GM23338 (cell line): ENCODE results near the gene DLX2. TPM values are rescaled to one million over a fixed set of nuclear protein-coding genes. Genes with fewer than 3 reads are reported as not detected.

ENCODE experiments used
- ATAC-seq: fragments of 200-7000 bp; cut with Tn5 transposase; 3 replicates; pipeline ENCODE4 v1.9.1; 2020
- DNase-seq: peaks from one replicate; pipeline ENCODE4 v3.0.0-alpha.2; 2015; ENCODE audit warnings: low spot score
- H2AFZ ChIP-seq: fragments of 200-600 bp; sonication (generic); 2 replicates; pipeline ENCODE4 v1.8.0; 2016; ENCODE audit warnings: antibody characterized with exemption, mild to moderate bottlenecking, moderate library complexity
- H3F3A ChIP-seq: fragments of 200-600 bp; sonication (generic); replicated peaks from 2 replicates; pipeline ENCODE4 v1.8.0; 2017; ENCODE audit warnings: antibody characterized with exemption, mixed run types, low read depth
- H3K27ac ChIP-seq: fragments of 200-600 bp; sonication (generic); 2 replicates; pipeline ENCODE4 v1.6.1; 2016; ENCODE audit warnings: low read depth
- H3K27me3 ChIP-seq: fragments of 200-600 bp; sonication (generic); 2 replicates; pipeline ENCODE4 v1.8.0; 2016; ENCODE audit warnings: mild to moderate bottlenecking, mixed run types, moderate library complexity; ENCODE audit not compliant: insufficient read depth
- H3K36me3 ChIP-seq: fragments of 200-600 bp; sonication (generic); 2 replicates; pipeline ENCODE4 v1.8.0; 2016; ENCODE audit warnings: mild to moderate bottlenecking; ENCODE audit not compliant: insufficient read depth
- H3K4me1 ChIP-seq: fragments of 200-600 bp; sonication (generic); 2 replicates; pipeline ENCODE4 v1.8.0; 2016; ENCODE audit warnings: mild to moderate bottlenecking, moderate library complexity; ENCODE audit not compliant: insufficient read depth
- H3K4me2 ChIP-seq: fragments of 200-600 bp; sonication (generic); 2 replicates; pipeline ENCODE4 v1.7.1; 2017; ENCODE audit warnings: mixed run types
- H3K4me3 ChIP-seq: fragments of 200-600 bp; sonication (generic); 2 replicates; pipeline ENCODE4 v1.6.1; 2016; ENCODE audit warnings: mixed run types
- H3K79me2 ChIP-seq: fragments of 200-600 bp; sonication (generic); replicated peaks from 2 replicates; pipeline ENCODE4 v1.8.0; 2017; ENCODE audit warnings: mild to moderate bottlenecking; ENCODE audit not compliant: insufficient read depth
- H3K9me2 ChIP-seq: fragments of 200-600 bp; sonication (generic); 2 replicates; pipeline ENCODE4 v1.8.0; 2017; ENCODE audit not compliant: insufficient read depth
- H4K20me1 ChIP-seq: fragments of 200-600 bp; sonication (generic); replicated peaks from 2 replicates; pipeline ENCODE4 v1.8.0; 2017; ENCODE audit warnings: mild to moderate bottlenecking; ENCODE audit not compliant: insufficient read depth
- H3K27ac Mint-ChIP-seq: 2 replicates; pipeline ENCODE4 v1.8.0; 2020; ENCODE audit warnings: inconsistent platforms, mild to moderate bottlenecking, moderate library complexity, mixed read lengths
- H3K27me3 Mint-ChIP-seq: 3 replicates; pipeline ENCODE4 v1.8.0; 2022; ENCODE audit warnings: low read depth, mild to moderate bottlenecking, moderate library complexity, mixed read lengths, inconsistent platforms; ENCODE audit not compliant: insufficient read depth, poor library complexity
- H3K36me3 Mint-ChIP-seq: 3 replicates; pipeline ENCODE4 v1.8.0; 2021; ENCODE audit warnings: low read depth, mild to moderate bottlenecking, inconsistent platforms, moderate library complexity, mixed read lengths
- H3K4me1 Mint-ChIP-seq: 3 replicates; pipeline ENCODE4 v1.8.0; 2020; ENCODE audit warnings: mild to moderate bottlenecking, inconsistent platforms, mixed read lengths
- H3K4me3 Mint-ChIP-seq: 3 replicates; pipeline ENCODE4 v1.8.0; 2021; ENCODE audit warnings: moderate library complexity, mild to moderate bottlenecking, inconsistent platforms, mixed read lengths
- H3K9me3 Mint-ChIP-seq: 3 replicates; pipeline ENCODE4 v1.8.0; 2020; ENCODE audit warnings: moderate library complexity, mild to moderate bottlenecking, inconsistent platforms, mixed read lengths
- CREB1 ChIP-seq: fragments of 250-450 bp; sonication (Bioruptor Pico); IDR thresholded peaks from 2 replicates; pipeline ENCODE4 v1.5.0; 2020; ENCODE audit warnings: low read depth, mild to moderate bottlenecking, moderate library complexity
- CTCF ChIP-seq, 2 experiments: fragments of 200-600 bp in 1 of 2; sonication (generic) in 1 of 2; conservative IDR thresholded peaks; 2 replicates each; pipeline versions ENCODE4 v1.5.1 to v1.6.1; 2016 to 2017; ENCODE audit warnings: antibody characterized with exemption in 2 of 2, low read depth in 2 of 2, mild to moderate bottlenecking in 2 of 2, moderate library complexity in 1 of 2
- ETS1 ChIP-seq: IDR thresholded peaks from 2 replicates; pipeline ENCODE4 v1.6.1; 2016; ENCODE audit warnings: antibody characterized with exemption
- EZH2 ChIP-seq: fragments of 200-600 bp; sonication (generic); IDR thresholded peaks from one replicate; pipeline ENCODE4 v1.8.0; 2017; ENCODE audit warnings: antibody characterized with exemption, mild to moderate bottlenecking, low read depth; ENCODE audit not compliant: unreplicated experiment
- EZH2phosphoT487 ChIP-seq: fragments of 200-600 bp; sonication (generic); IDR thresholded peaks from one replicate; pipeline ENCODE4 v1.8.1; 2018; ENCODE audit warnings: antibody characterized with exemption; ENCODE audit not compliant: unreplicated experiment
- JUNB ChIP-seq: IDR thresholded peaks from one replicate; pipeline ENCODE4 v1.6.1; 2016; ENCODE audit warnings: antibody characterized with exemption; ENCODE audit not compliant: unreplicated experiment
- POLR2AphosphoS5 ChIP-seq: IDR thresholded peaks from 2 replicates; pipeline ENCODE4 v1.6.1; 2016; ENCODE audit warnings: antibody characterized with exemption, low read depth
- REST ChIP-seq: IDR thresholded peaks from one replicate; pipeline ENCODE4 v1.6.1; 2018; ENCODE audit warnings: antibody characterized with exemption; ENCODE audit not compliant: unreplicated experiment
- STAT1 ChIP-seq: IDR thresholded peaks from one replicate; pipeline ENCODE4 v1.6.1; 2016; ENCODE audit warnings: antibody characterized with exemption; ENCODE audit not compliant: unreplicated experiment
- ZNF114 ChIP-seq: fragments of 250-450 bp; sonication (Bioruptor Pico); IDR thresholded peaks from 2 replicates; pipeline ENCODE4 v1.5.0; 2020; ENCODE audit warnings: mild to moderate bottlenecking, moderate library complexity
- ZNF331 ChIP-seq: fragments of 250-450 bp; sonication (Bioruptor Pico); IDR thresholded peaks from 2 replicates; pipeline ENCODE4 v1.5.0; 2020; ENCODE audit warnings: low read depth, mild to moderate bottlenecking, moderate library complexity
- ZNF462 ChIP-seq: fragments of 250-450 bp; sonication (Bioruptor Pico); IDR thresholded peaks from 2 replicates; pipeline ENCODE4 v1.5.0; 2020; ENCODE audit warnings: mild to moderate bottlenecking, moderate library complexity
- polyA plus RNA-seq: library from polyadenylated mRNA; unstranded; fragments of >200 nt; fragmentation: Nextera tagmentation; extraction: Ambion mirVana; gene quantifications from 2 replicates; pipeline ENCODE4 v1.2.1, GENCODE V29; 2016
- total RNA-seq: library from RNA; depleted of rRNA; stranded (reverse); fragments of >200 nt; shearing (Covaris generic); gene quantifications from 2 replicates; pipeline ENCODE4 v1.2.3, GENCODE V29; 2014

The DLX2 gene
- total and polyA plus RNA-seq, 2 experiments from 2014 or later: 0.08 to 0.24 TPM

- no peak for TF ChIP-seq ETS1
These were observed 13.4 kb upstream of the DLX2 start (continued) for GRCh38 chr2:172116107-172116506.

GRCh38 chr2:172114579-172114978 lies 11.9 kb upstream of the DLX2 start:
- Mint-ChIP-seq H3K36me3 (no peaks in the 10 kb centered on the region), H3K9me3 (no peaks in the 10 kb centered on the region)
- TF ChIP-seq EZH2phosphoT487: no peak
- no peak for TF ChIP-seq CREB1 (CRISPR knock-in tag)
- TF ChIP-seq REST: no peak
- TF ChIP-seq ETS1: no peak
- TF ChIP-seq ZNF331: no peak
- TF ChIP-seq STAT1: no peak
- TF ChIP-seq JUNB: no peak
- TF ChIP-seq EZH2: no peak
- no peak for TF ChIP-seq ZNF462 (CRISPR knock-in tag)
- TF ChIP-seq ZNF114 (CRISPR knock-in tag): no peak
- TF ChIP-seq POLR2AphosphoS5: no peak
- TF ChIP-seq CTCF (conservative IDR thresholded peaks at IDR 0.05; ENCODE audit: low read depth in 2 of 2): no peak

More at GRCh38 chr2:172114579-172114978, 11.9 kb upstream of the DLX2 start:
- Histone ChIP-seq H3K79me2 (no peaks in the 10 kb centered on the region), H3K4me1 (peaks cover 7% of the 10 kb centered on the region), H3F3A (peaks cover 8% of the 10 kb centered on the region; the same call in 1 of the 2 replicates), H4K20me1 (no peaks in the 10 kb centered on the region), H3K9me2 (no peaks in the 10 kb centered on the region), H3K4me3 (no peak overlapping the region), H3K27ac (no peak overlapping the region), H3K4me2 (no peak overlapping the region), H3K27me3 (peaks cover 35% of the 10 kb centered on the region), H3K36me3 (no peaks in the 10 kb centered on the region), H2AFZ (no peak overlapping the region)
- Mint-ChIP-seq H3K4me1 (peaks cover 7% of the 10 kb centered on the region; the same call in 2 of the 3 replicates), H3K27ac (no peak overlapping the region), H3K4me3 (no peak overlapping the region), H3K27me3 (peaks cover 26% of the 10 kb centered on the region)
- no peak for DNase-seq
- ATAC-seq: no peak
